Stomach (tissue), 4 donors: ENCODE data around the gene CYSTM1.

Experiments used
- POLR2A ChIP-seq, 4 donors: fragments of 450-650 bp; IDR thresholded peaks; one replicate each; pipeline ENCODE4 v1.6.1; 2016; ENCODE audit warnings: antibody characterized with exemption in 4 of 4, control low read depth in 2 of 4, mild to moderate bottlenecking in 1 of 4, moderate library complexity in 1 of 4
- POLR2AphosphoS5 ChIP-seq, 3 donors: sonication (generic); formaldehyde crosslinking; IDR thresholded peaks; one replicate each; pipeline ENCODE4 v1.6.1; 2016; ENCODE audit warnings: antibody characterized with exemption in 3 of 3
- TF ChIP-seq, protein P1 (sequence below), 7 experiments: fragments of 450-650 bp in 4 of 7; fragments of 200-600 bp in 3 of 7; sonication (generic) in 3 of 7; IDR thresholded peaks; one replicate each; pipeline ENCODE4 v1.5.1; 2016 to 2019; ENCODE audit warnings: antibody characterized with exemption in 7 of 7, control low read depth in 2 of 7, mild to moderate bottlenecking in 1 of 7

DNA sequence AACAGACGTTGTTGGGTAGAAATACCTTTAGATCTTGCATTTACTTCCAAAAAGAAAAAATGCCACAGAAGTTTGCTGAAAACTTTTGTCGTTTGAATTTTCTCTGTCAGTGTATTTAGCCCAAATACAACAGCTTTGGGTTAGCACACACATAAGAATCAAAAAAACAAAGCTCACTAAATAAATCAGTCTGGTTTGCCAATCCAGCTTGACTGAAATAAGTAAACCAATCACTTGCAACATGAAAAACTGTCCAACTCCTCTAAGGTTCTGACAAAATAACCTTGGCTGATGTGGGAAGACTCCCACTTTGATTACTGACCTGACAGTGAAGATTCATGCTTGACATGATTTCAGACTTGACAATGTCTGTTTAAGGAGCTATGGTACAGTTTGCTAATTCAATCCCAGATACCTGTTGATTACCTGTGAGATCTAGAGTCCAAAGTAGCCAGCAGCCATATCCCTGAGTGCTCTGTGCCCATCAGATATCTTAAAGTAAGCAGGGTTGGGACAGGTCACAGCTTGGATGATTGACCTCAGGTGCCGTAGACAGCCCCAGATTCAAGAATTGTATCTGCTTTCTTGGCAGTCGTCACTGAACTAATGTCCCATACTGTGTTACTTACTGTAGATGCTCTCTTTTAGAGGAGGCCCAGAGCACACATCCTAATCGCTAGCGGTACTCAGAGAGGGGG is 48.5 kb upstream of the CYSTM1 start:
- TF ChIP-seq, protein P1, sequence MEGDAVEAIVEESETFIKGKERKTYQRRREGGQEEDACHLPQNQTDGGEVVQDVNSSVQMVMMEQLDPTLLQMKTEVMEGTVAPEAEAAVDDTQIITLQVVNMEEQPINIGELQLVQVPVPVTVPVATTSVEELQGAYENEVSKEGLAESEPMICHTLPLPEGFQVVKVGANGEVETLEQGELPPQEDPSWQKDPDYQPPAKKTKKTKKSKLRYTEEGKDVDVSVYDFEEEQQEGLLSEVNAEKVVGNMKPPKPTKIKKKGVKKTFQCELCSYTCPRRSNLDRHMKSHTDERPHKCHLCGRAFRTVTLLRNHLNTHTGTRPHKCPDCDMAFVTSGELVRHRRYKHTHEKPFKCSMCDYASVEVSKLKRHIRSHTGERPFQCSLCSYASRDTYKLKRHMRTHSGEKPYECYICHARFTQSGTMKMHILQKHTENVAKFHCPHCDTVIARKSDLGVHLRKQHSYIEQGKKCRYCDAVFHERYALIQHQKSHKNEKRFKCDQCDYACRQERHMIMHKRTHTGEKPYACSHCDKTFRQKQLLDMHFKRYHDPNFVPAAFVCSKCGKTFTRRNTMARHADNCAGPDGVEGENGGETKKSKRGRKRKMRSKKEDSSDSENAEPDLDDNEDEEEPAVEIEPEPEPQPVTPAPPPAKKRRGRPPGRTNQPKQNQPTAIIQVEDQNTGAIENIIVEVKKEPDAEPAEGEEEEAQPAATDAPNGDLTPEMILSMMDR (IDR thresholded peaks at IDR 0.05), result no peak
- TF ChIP-seq POLR2AphosphoS5 (IDR thresholded peaks at IDR 0.05) (no peak), POLR2A (IDR thresholded peaks at IDR 0.05) (no peak)
